Fibroblast of skin of right biceps (primary cell): ENCODE measurements around the gene SLCO6A1.
"Not testable (repeated sequence)": the region's sequence is repeated elsewhere in the genome, so short reads cannot be mapped to it uniquely, and the experiment has no call there.

Experiments
- DNase-seq: peaks from one replicate; pipeline ENCODE4 v3.0.0-alpha.2; 2013

SLCO6A1 gene

DNA sequence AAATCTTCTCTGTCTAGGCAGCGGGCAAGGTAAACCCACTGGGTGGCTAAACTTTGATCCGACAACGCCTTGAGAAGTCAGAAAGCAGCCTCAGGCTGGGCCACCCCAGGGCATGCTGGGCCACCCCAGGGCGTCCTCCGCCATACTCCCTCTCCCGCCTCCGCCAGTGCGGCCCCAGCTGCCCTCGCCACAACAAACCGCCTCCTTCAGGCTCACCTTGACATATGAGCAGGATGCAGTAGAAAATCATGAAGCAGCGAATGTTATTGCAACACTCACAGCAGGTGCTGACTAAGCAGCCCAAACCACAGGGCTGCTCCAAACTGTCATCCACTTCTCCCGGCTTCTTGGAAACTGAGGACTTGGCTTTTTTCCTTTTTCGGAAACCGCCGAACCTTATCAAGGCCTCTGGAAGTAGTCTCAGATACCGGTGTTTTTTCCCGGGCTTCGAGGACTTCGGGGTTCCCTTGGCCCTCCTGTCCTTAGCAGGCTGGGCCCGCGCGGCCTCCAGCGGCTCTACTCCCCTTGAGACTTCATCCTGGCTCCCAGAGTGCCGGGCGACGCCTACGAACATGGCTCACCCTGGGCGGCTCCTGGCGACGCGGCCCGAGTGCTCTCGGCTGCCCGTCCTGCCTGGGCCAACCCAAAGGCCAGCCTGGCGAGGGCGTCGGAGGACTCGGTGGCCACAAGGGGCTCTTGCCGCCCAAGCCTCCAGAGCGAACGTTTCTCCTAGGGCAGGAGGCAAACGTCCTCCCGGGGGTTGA, at the start of gene SLCO6A1:
SLCO6A1 (minus strand) TSS at position 731 of the 764 bp plus-strand sequence; CDS start at position 574, 157 bp downstream.
- no peak for DNase-seq

- DNase-seq, result no peak
These were observed 48.6 kb upstream of the SLCO6A1 start for GRCh38 chr5:102547141-102548035.

DNA sequence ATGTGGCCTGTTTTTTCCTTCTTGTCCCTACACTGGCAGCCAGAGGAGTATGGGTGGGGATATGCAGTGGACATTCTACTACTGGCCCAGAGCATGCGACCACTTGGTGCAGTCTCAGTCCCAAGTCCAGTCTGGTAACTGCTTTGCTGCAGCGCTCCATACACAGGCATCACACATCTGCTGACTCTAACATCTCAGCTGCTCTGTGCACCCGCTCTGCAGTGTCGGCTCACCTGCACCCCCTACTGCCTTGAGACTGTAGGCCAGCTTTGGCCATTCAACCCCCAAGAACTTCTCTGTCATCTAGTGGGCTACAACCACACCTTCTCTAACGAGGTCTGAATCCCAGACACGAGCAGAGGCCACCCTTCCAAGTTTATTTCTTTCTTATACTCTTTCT, 46.4 kb upstream of the SLCO6A1 start:
- no peak for DNase-seq

DNA sequence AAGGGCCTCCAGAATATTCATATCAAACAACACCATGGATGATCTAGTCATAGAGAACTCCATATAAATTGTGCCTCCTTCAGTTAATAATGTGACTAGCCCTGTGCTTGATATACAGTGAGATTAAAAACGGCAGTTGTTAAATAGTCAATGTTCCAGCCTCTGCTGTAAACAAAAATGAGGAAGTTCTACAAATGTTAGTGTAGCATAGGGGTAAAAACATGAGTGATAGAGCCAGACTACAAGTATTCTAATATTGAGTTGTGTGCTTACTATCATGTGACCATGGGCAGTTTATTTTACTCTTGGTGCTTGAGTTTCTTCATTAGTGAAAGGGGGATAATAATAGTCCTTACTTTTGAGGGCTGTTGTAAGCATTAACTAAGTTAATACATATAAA, 43.3 kb upstream of the SLCO6A1 start:
- no peak for DNase-seq

- no peak for DNase-seq
These were observed 41.4 kb upstream of the SLCO6A1 start for GRCh38 chr5:102539996-102540728.

- DNase-seq, result peak; percentile 27
These were observed 40.8 kb upstream of the SLCO6A1 start for GRCh38 chr5:102539562-102539961.

- no peak for DNase-seq
These were observed 38.2 kb upstream of the SLCO6A1 start for GRCh38 chr5:102537011-102537410.

GRCh38 chr5:102536323-102536928, 37.6 kb upstream of the SLCO6A1 start:
- DNase-seq, result peak; percentile 17

- peak; percentile 59 for DNase-seq
These were observed 33.3 kb upstream of the SLCO6A1 start for GRCh38 chr5:102532123-102532522.

DNA sequence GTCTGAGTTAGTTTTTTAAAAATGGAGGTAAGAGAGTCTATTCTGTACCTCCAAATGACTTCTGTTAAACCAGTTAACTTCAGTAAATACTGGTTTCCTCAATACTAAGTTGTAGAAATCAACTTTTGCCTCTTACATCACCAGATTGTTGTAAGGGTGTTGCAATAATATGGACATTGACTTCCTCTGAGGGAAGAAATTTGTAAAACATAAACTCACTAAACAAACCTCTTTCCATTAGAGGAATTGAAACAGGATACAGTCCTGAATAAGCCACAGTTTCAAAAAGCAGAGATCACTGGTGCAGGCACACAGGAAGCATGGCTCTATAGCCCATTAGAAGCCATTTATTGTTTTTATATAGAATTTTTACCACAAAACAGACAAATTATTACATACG, 32.7 kb upstream of the SLCO6A1 start:
- DNase-seq, result no peak

DNA sequence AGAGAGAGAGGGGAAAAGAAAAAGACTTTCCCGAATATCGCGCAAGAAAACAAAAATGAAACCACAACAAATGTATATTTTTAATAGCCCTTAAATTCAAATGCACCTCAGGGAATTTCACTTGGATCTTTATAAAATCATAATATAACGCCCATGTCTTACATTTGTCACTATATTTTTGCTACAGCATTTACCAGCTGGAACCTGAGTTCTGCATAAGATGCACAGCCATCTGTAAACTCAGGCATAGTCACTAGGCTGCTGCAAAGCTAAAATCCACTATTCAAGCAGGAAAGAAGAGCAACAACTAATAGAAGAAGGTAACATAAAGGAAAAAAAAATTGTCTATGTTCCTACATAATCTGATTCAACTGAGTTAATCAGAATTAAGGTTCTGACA, 30.6 kb upstream of the SLCO6A1 start:
- no peak for DNase-seq

DNA sequence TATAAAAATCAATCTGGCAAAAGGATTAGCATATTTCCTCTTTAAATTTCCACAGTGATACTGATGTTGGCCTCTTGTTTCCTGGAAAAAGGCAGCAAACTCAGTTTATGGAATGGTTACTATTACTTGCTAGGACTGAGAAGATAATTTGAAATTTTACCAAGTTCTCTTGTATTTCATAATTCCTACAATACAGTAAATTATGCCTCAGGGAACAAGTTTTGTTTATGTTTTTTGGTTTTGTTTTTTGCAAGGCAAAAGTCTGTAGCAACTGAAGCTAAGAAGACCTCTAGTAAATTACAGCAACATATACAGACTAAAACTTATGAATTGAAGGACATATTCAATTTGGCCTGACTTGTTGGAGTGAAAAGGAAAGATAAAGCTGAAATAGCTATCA, 30.2 kb upstream of the SLCO6A1 start:
- DNase-seq, result no peak

DNA sequence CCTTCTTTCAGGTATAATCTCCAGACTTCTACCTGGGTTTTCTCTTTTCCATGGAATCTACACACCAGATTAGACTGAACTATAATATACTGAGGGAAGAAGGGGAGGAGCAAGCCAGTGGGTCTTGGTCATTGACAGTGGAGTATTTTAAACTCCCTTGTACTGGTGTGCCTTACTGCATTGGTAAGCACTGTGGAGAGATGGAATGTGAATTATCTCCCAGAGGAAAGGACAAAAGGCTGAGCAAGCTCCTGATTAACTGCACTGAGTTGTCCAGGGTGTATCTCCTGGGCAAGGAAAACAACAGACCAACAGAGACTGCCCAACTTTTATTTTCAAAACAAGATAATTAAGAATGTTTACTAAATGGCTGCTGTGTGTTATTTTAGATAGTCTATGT, 29.8 kb upstream of the SLCO6A1 start:
- DNase-seq, result peak; percentile 6

GRCh38 chr5:102527547-102527946, 28.7 kb upstream of the SLCO6A1 start:
- no peak for DNase-seq

DNA sequence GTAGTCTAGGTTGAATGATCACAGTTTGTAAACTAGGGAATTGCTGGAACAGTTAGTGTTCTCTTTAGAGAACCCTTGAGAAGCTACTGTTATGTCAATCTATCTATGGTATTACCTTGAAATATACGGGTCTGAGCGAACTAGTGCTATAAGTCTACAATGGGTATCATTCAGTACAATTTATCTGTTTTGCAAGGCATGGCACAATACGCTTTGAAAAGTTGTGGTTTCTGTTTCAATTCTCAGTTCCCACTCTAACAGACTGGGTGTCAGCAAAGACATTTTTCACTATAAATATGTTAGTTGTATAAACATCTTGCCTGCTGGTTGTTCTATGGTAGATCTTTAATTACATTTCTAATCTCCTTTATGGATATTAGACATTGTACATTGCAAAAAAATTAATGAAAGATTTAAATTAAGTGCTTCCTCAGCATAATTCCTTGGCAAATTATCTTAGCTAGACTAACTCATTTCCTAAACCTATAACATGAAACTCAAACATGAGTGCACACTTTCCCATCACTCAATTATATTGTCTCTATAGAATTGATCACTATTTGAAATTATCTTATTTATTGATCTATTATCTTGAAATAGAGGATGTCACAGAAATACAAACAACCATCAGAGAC, 24.9 kb upstream of the SLCO6A1 start:
- DNase-seq, result no peak

DNA sequence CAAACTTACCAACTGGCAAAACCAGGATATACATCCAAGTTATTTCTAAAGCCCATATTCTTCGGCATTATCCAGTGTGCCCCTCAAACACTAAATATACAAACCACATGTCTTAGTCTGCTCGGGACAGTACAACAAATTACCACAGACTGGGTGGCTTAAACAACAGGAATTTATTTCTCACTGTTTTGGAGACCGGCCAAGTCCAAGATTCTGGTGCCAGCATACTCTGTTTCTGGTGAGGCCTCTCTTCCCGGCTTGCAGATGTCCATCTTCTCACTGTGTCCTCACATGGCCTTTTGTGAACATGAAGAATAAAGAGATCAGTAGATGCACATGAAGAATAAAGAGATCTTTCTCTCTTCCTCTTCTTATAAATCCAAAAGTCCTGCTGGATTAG, 12.9 kb upstream of the SLCO6A1 start:
- DNase-seq, result peak; percentile 30

GRCh38 chr5:102491261-102491914, 7.4 kb downstream of the SLCO6A1 start:
- DNase-seq, result not testable (repeated sequence)

DNA sequence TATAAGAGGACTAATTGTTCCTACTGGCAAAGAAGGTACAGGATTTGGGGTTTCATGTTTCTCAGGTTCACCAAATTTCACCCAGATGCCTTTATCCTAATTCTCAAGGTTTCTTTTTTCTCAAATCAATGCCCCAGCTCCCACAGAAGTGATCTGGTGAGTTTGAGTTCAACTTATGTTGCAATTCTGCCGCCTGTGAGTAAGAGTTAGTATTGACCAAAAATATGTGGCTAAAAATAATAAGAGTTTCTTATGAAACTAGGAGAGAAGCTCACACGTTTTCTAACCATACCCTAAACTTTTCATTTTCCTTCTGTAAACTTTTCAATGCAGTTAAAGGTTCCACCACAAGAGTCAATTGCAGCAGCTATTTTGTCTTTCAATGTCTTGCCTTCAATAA, 15.1 kb downstream of the SLCO6A1 start:
- DNase-seq, result peak; percentile 30

- DNase-seq, result peak; percentile 54
These were observed 17.6 kb downstream of the SLCO6A1 start for GRCh38 chr5:102481054-102481715.

GRCh38 chr5:102453716-102454115, 45.1 kb downstream of the SLCO6A1 start:
- DNase-seq, result no peak

GRCh38 chr5:102451082-102451481, 47.7 kb downstream of the SLCO6A1 start:
- no peak for DNase-seq
